Airway epithelial cell (primary cell): Measurements from ENCODE around the gene SARS1. TPM values are rescaled to one million over a fixed set of nuclear protein-coding genes. Genes with fewer than 3 reads are reported as not detected.

Source experiments
- total RNA-seq: library from RNA; depleted of rRNA; stranded (reverse); fragments of >200 nt; gene quantifications from 2 replicates; pipeline ENCODE4 v1.2.3, GENCODE V29; 2015

SARS1 gene, protein sequence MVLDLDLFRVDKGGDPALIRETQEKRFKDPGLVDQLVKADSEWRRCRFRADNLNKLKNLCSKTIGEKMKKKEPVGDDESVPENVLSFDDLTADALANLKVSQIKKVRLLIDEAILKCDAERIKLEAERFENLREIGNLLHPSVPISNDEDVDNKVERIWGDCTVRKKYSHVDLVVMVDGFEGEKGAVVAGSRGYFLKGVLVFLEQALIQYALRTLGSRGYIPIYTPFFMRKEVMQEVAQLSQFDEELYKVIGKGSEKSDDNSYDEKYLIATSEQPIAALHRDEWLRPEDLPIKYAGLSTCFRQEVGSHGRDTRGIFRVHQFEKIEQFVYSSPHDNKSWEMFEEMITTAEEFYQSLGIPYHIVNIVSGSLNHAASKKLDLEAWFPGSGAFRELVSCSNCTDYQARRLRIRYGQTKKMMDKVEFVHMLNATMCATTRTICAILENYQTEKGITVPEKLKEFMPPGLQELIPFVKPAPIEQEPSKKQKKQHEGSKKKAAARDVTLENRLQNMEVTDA
- 208 and 217 TPM in 2 replicates for total RNA-seq

DNA sequence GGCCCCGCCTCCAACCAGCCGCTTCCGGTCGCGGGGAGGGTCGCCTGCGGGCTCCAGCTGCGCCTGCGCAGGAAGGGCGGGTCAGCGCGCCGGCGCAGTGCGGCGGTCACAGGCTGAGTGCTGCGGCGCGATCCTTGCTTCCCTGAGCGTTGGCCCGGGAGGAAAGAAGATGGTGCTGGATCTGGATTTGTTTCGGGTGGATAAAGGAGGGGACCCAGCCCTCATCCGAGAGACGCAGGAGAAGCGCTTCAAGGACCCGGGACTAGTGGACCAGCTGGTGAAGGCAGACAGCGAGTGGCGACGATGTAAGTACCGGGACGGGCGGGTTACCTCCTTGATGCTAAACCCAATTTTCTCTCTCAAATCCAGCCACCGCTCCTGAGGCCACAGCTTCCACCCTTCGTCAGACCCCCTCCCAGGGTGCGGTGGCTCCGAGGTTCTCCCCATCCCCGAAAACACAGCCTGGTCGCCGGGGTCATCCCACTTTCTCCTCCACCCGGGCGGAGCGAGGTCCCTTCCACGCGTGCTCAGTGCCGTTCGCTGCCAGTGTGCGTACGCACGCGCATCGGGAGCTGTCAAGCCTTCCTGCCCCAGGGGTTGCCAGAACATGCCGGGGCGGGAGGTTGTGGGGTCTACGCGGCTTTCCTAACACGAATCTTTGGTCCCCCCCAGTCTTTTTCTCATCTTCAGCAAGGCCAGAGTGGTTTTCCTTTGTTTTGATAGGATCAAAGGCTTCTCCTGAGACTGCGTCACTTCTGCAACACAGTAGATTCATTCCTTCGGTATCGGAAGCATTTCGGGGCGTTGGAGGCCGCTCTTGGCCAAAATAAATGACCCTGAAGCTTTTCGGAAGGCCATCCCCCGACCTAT lies at the start of gene SARS1:
TSS of gene SARS1 (plus strand) at position 95 of the 870 bp plus-strand sequence. CDS start at position 170, 75 bp downstream.

DNA sequence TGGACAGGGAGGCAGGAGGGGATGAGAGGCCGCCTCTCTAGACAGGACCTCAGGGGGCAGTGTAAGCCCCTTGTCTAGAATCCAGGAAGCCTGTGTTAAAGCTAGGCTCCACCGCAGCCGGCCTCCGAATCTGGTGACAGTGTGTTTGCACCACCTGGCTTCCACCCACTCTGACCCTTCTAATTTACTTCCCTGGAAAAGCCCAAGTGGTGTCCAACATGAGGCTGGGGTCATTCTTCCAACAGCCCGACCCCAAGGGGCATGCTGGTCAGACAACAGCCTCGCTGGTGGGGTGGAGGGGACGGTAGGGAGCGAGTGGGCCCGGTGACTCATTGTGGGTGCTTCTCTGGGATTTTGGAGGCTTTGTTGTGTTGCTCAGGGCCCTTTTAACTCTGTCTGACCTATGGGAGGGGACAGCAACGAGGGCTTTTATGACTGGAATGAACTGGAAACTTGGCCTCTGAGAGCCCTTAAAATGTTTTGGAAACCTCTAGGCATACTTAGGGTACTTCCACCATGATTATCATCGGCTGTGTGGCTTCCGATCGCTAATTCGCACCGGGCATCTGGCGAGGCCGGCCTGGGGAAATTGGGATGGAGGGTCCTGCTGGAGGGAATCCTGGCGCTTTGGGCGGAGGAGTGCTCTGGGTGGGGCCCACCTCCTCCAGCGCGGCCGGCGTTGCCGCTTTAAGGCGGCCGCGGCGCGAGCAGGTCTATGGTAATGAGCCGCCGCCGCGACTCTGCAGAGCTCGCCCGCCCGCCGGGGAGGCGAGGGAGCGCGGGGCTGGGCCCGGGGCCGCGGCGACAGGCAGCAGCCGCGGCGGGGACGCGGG lies 35.3 kb downstream of the SARS1 start, which contains the start of gene CELSR2:
TSS of gene CELSR2 (plus strand) at position 743 of the 833 bp plus-strand sequence. CDS start 541 bp downstream, outside the sequence.

DNA sequence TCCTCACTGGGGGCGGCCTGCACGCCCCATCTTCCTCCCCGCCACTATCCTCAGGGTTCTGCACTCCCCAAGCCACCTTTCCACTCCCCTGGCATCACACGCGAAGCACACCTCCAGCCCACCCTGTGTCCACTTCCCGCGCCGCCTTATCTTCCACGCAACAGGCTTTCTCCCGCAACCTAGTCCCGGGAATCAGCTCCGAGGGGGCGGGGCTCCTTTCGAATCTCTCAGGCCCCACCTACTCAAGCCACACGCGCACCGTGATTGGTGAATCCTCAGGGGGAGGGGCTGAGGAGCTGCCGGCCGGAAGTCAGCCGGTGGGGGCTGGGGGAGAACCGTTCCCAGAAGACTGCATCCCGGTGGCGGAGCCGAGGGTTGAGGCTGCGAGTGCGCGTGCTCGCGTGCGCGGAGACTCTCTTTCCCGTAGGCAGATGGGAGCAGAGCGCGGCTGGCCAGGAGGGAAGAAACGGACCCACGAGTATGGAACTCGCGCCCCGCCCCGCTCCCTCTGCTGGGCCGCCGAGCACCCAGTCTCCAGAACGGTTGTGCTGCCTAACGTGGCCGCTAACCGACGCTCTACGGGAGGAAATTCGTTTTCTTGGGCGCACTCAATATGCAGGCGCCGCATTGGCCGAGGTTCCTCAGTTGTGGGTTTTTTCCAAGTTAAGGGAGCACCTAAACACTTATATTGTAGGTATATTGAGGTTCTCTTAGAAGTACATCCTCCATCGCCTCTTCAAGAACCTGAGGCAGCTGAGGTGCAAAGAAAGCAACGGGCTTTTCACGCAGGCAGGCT lies 69.4 kb downstream of the SARS1 start, which contains the start of gene PSRC1:
TSS of gene PSRC1 (minus strand) at position 194 of the 796 bp plus-strand sequence.

Other genes starting within 250 kb of the SARS1 start
- gene WDR47, start 171.8 kb upstream of the SARS1 start, total RNA-seq: 12.4 and 16.2 TPM in 2 replicates
- gene TAF13, start 137.9 kb upstream of the SARS1 start, total RNA-seq: 39.3 and 56.4 TPM in 2 replicates
- gene TMEM167B, start 123.2 kb upstream of the SARS1 start, total RNA-seq: 14.2 TPM in 2 replicates
- 0.23 and 0.42 TPM in 2 replicates for gene ELAPOR1, start 99.8 kb upstream of the SARS1 start, total RNA-seq
- gene CELSR2, start 35.6 kb downstream of the SARS1 start, total RNA-seq: 41.3 and 56.1 TPM in 2 replicates
- gene PSRC1, start 69.2 kb downstream of the SARS1 start, total RNA-seq: 27.4 and 29.5 TPM in 2 replicates
- 2.7 TPM in 1 of 2 replicates, not detected in the other for gene MYBPHL, start 93.1 kb downstream of the SARS1 start, total RNA-seq
- gene SORT1, start 184.0 kb downstream of the SARS1 start, total RNA-seq: 17.7 and 22.0 TPM in 2 replicates
- gene PSMA5, start 212.5 kb downstream of the SARS1 start, total RNA-seq: 42.0 and 70.3 TPM in 2 replicates